GM19324 (cell line): ENCODE data around the gene CEL.
"Not testable (repeated sequence)": the region's sequence is repeated elsewhere in the genome, so short reads cannot be mapped to it uniquely, and the experiment has no call there.

Experiments
- ATAC-seq: cut with Tn5 transposase; IDR thresholded peaks from one replicate; pipeline ENCODE4 v1.9.1; 2021; ENCODE audit warnings: mild to moderate bottlenecking, moderate library complexity; ENCODE audit not compliant: unreplicated experiment, low FRiP score

CEL gene

DNA sequence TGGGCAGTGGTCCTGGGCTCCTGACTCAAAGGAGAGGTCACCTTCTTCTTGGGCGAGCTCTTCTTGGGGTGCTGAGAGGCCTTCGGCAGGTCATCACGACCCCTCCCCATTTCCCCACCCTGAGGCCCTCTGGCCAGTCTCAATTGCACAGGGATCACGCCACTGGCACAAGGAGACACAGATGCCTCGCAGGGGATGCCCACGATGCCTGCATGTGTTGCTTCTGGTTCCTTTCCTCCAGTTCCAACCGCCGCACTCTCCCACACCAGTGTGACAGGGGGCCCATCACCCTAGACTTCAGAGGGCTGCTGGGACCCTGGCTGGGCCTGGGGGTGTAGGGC lies 1.3 kb downstream of the CEL start:
- no peak for ATAC-seq

DNA sequence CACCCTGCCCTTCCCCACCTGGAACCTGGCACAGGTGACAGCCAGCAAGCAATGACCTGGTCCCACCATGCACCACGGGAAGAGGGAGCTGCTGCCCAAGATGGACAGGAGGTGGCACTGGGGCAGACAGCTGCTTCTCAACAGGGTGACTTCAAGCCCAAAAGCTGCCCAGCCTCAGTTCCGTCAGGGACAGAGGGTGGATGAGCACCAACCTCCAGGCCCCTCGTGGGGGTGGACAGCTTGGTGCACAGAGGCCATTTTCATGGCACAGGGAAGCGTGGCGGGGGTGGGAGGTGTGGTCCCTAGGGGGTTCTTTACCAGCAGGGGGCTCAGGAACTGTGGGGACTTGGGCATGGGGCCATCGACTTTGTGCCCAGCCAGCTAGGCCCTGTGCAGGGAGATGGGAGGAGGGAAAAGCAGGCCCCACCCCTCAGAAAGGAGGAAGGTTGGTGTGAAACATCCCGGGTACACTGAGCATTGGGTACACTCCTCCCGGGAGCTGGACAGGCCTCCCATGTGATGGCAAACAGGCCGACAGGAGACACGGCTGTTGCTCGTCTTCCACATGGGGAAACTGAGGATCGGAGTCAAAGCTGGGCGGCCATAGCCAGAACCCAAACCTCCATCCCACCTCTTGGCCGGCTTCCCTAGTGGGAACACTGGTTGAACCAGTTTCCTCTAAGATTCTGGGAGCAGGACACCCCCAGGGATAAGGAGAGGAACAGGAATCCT lies 1.9 kb downstream of the CEL start:
- no peak for ATAC-seq

DNA sequence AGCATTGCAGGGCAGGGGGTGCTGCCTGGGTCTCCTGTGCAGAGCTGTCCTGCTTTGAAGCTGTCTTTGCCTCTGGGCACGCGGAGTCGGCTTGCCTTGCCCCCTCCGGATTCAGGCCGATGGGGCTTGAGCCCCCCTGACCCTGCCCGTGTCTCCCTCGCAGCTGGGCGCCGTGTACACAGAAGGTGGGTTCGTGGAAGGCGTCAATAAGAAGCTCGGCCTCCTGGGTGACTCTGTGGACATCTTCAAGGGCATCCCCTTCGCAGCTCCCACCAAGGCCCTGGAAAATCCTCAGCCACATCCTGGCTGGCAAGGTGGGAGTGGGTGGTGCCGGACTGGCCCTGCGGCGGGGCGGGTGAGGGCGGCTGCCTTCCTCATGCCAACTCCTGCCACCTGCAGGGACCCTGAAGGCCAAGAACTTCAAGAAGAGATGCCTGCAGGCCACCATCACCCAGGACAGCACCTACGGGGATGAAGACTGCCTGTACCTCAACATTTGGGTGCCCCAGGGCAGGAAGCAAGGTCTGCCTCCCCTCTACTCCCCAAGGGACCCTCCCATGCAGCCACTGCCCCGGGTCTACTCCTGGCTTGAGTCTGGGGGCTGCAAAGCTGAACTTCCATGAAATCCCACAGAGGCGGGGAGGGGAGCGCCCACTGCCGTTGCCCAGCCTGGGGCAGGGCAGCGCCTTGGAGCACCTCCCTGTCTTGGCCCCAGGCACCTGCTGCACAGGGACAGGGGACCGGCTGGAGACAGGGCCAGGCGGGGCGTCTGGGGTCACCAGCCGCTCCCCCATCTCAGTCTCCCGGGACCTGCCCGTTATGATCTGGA lies 2.7 kb downstream of the CEL start:
- no peak for ATAC-seq

DNA sequence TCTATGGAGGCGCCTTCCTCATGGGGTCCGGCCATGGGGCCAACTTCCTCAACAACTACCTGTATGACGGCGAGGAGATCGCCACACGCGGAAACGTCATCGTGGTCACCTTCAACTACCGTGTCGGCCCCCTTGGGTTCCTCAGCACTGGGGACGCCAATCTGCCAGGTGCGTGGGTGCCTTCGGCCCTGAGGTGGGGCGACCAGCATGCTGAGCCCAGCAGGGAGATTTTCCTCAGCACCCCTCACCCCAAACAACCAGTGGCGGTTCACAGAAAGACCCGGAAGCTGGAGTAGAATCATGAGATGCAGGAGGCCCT lies 3.2 kb downstream of the CEL start:
- ATAC-seq = no peak

GRCh38 chr9:133066181-133066983 lies 4.6 kb downstream of the CEL start:
- ATAC-seq = no peak

DNA sequence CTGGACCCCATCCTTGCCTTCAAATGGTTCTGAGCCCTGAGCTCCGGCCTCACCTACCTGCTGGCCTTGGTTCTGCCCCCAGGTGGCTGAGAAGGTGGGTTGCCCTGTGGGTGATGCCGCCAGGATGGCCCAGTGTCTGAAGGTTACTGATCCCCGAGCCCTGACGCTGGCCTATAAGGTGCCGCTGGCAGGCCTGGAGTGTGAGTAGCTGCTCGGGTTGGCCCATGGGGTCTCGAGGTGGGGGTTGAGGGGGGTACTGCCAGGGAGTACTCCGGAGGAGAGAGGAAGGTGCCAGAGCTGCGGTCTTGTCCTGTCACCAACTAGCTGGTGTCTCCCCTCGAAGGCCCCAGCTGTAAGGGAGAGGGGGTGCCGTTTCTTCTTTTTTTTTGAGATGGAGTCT lies 5.2 kb downstream of the CEL start:
- ATAC-seq = no peak

- ATAC-seq = no peak
Measured at GRCh38 chr9:133067813-133068212, 6.0 kb downstream of the CEL start.

DNA sequence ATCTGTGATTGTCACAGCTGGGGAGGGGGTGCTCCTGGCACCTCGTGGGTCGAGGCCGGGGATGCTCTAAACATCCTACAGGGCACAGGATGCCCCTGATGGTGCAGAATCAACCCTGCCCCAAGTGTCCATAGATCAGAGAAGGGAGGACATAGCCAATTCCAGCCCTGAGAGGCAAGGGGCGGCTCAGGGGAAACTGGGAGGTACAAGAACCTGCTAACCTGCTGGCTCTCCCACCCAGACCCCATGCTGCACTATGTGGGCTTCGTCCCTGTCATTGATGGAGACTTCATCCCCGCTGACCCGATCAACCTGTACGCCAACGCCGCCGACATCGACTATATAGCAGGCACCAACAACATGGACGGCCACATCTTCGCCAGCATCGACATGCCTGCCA lies 6.7 kb downstream of the CEL start:
- ATAC-seq = not testable (repeated sequence)

DNA sequence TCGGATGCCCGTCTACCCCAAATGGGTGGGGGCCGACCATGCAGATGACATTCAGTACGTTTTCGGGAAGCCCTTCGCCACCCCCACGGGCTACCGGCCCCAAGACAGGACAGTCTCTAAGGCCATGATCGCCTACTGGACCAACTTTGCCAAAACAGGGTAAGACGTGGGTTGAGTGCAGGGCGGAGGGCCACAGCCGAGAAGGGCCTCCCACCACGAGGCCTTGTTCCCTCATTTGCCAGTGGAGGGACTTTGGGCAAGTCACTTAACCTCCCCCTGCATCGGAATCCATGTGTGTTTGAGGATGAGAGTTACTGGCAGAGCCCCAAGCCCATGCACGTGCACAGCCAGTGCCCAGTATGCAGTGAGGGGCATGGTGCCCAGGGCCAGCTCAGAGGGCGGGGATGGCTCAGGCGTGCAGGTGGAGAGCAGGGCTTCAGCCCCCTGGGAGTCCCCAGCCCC lies 8.8 kb downstream of the CEL start:
- ATAC-seq = not testable (repeated sequence)

- not testable (repeated sequence) for ATAC-seq
Measured at GRCh38 chr9:133070985-133071384, 9.2 kb downstream of the CEL start.

GRCh38 chr9:133071484-133072150 lies 9.8 kb downstream of the CEL start:
- ATAC-seq = no peak

DNA sequence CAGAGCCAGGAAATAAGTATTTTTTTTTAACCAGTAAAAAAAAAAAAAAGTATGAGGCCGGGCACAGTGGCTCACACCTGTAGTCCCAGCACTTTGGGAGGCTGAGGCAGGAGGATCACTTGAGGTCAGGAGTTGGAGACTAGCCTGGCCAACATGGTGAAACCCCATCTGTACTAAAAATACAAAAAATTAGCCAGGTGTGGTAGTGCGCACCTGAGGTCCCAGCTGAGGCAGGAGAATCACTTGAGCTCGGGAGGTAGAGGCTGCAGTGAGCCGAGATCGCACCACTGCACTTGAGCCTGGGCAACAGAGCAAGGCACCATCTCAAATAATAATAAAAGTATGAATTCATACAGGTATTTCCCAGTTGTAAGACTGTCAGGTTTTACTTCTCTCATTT lies 10.4 kb downstream of the CEL start:
- ATAC-seq = not testable (repeated sequence)

DNA sequence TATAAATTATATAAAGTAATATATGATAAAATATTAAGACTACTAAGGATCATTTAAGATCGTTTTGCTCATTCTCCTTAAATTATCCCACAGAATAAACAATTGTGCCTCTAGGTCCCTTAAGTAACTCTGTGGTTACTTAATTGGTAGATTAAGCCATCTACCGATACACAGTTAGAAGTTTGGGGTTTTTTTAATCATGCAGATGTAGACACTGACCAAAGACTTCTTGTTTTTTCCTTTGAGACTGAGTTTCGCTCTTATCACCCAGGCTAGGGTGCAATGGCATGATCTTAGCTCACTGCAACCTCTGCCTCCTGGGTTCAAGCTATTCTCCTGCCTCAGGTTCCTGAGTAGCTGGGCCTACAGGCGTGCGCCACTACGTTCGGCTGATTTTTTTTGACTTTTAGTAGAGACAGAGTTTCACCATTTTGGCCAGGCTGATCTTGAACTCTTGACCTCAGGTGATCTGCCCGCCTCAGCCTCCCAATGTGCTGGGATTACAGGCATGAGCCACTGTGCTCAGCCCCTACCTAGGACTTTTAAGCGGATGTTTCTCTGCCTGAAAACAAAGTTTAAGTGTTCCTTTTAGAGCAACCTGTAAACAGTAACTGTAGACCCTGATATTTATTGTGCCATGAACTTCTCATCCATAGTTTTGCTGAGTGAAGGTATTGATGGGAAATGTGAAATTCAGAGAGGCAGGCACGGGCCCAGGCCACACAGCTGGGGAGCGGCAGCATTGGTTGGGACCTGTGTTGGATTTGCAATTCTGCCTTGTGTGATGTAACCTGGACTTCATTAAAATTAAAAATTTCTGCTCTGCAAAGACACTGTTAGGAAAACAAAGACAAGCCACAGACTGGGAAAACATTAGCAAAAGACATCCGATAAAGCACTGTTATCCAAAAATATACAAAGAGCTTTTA lies 11.6 kb downstream of the CEL start:
- ATAC-seq = no peak

DNA sequence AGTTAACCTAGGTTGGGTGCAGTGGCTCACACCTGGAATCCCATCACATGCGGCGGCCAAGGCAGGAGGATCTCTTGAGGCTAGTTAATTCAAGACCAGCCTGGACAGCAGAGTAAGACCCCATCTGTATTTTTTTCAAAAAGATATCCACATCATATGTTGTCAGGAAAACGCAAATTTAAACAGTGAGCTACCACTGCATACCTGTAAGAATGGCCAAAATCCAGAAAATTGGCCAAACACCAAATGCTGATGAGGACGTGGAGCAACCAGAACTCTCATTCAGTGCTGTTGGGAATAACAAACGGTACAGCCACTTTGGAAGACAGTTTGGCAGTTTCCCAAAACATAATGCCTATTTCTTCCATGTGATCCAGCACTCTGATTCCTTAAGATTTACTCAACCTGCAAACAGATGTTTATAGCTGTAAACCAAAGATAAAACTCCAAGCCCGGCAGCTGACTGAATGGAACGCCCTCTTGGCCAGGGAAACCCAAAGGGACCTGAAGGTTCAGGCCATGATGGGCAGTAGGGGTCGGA lies 12.4 kb downstream of the CEL start:
- no peak for ATAC-seq

- no peak for ATAC-seq
Measured at GRCh38 chr9:133075925-133076630, 14.3 kb downstream of the CEL start.

DNA sequence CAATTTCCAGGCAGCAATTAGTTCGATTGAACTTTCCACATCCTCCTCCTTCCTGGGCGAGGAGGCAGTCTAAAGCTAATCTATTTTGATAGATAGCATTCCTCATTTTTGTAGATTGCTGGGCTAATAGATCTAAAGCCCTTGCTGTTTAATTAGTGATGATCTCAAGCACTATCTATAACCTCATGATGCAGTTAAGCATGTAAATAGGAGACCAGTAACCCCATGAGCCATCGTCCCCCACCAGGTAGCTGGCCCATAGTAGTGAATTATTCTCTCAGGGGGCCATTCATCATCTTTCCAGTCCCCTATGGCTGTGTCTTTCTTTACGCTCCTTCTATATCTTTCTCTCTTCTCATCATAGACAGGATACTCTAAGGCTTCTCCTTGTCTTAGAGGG lies 14.9 kb downstream of the CEL start:
- ATAC-seq = no peak

DNA sequence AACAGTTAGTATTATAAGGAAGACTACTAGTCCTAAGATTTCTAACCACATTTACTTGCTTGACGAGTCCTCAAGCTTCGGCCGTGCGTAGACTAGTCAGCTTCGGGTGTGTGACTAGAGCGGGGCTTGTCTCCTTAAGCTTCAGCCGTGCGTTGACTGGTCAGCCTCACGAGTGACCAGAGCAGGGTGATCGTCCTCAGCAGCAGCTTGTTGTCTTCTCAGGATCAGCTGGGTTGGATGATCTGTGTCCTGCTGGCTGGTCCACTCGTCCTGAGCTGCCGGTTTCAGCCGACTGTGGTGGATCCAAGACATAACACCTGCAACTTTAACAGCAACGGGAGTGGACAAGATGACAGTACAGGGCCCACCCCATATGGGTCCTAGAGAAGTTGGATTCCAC lies 16.7 kb downstream of the CEL start:
- ATAC-seq = no peak

GRCh38 chr9:133080161-133080560 lies 18.4 kb downstream of the CEL start:
- no peak for ATAC-seq
